ENCODE results near the gene MAP2K5. TPM values are rescaled to one million over a fixed set of nuclear protein-coding genes. Genes with fewer than 3 reads are reported as not detected.

MAP2K5 gene
- total RNA-seq, 1 experiment from 2014 or later = 15.0 TPM

GRCh38 chr15:67707520-67708283 lies 165.2 kb downstream of the MAP2K5 start:
- Histone ChIP-seq H3K23ac (ENCODE audit: insufficient read length, low read depth, low read length) (no peak overlapping the region), H4K91ac (ENCODE audit: insufficient read length, low read depth, low read length) (no peak overlapping the region), H3K9ac (ENCODE audit: extremely low read depth, insufficient read length, low read length) (no peak overlapping the region), H3K4me2 (ENCODE audit: insufficient read depth, insufficient read length, low read length) (no peak overlapping the region), H2BK15ac (ENCODE audit: low read depth, low read length) (no peak overlapping the region), H4K20me1 (ENCODE audit: control insufficient read depth, insufficient read depth, insufficient read length) (no peaks in the 10 kb centered on the region), H4K8ac (replicated peaks; ENCODE audit: insufficient read length, low read depth, low read length) (no peak overlapping the region), H3K4me1 (ENCODE audit: insufficient read depth, low read length) (peaks cover 2% of the 10 kb centered on the region; the same call in 1 of the 2 replicates), H2AFZ (ENCODE audit: low read length) (no peak overlapping the region), H3K4ac (ENCODE audit: low read depth, low read length) (no peak overlapping the region), H3T11ph (ENCODE audit: low read length) (no peak overlapping the region), H4K5ac (ENCODE audit: insufficient read length, low read depth, low read length) (no peak overlapping the region), H2BK5ac (ENCODE audit: insufficient read length, low read length) (no peak overlapping the region), H3K14ac (ENCODE audit: insufficient read depth, low read length) (no peak overlapping the region), H3K27ac (ENCODE audit: insufficient read length, low read depth, low read length) (no peak overlapping the region), H2BK120ac (ENCODE audit: low read depth, low read length, poor library complexity, severe bottlenecking) (no peak overlapping the region), H3K23me2 (ENCODE audit: insufficient read length, low read depth, low read length, poor library complexity, severe bottlenecking) (no peaks in the 10 kb centered on the region), H2BK20ac (ENCODE audit: low read depth, low read length, poor library complexity, severe bottlenecking) (no peak overlapping the region), H3K27me3 (ENCODE audit: insufficient read depth, low read length) (no peaks in the 10 kb centered on the region), H3K9me3 (ENCODE audit: control insufficient read depth, low read depth, low read length) (no peaks in the 10 kb centered on the region), H3K79me1 (ENCODE audit: insufficient read depth, low read depth, low read length, poor library complexity, severe bottlenecking) (no peaks in the 10 kb centered on the region), H3K79me2 (ENCODE audit: insufficient read depth, low read length) (no peaks in the 10 kb centered on the region), H2AK5ac (ENCODE audit: insufficient read length, low read length) (no peak overlapping the region), H2BK12ac (ENCODE audit: insufficient read length, low read depth, low read length) (no peak overlapping the region), H3K18ac (ENCODE audit: insufficient read length, low read depth, low read length) (no peak overlapping the region), H3K56ac (ENCODE audit: insufficient read length, low read depth, low read length) (no peak overlapping the region)
- no peak overlapping the region for H3K4me3 Mint-ChIP-seq
- H3K36me3 Mint-ChIP-seq (ENCODE audit: insufficient read depth in 1 of 3, low read depth in 3 of 3) = no peaks in the 10 kb centered on the region; a peak in 1 of 7 replicates
- H3K9me3 Mint-ChIP-seq = no peaks in the 10 kb centered on the region
- H3K4me1 Mint-ChIP-seq = peaks cover 22 to 26% of the 10 kb centered on the region in 2 experiments
- TF ChIP-seq CTCF (conservative IDR thresholded peaks at IDR 0.05) = peak; percentile 27; the same call in 2 of the 3 replicates
- H3K27me3 Mint-ChIP-seq (ENCODE audit: low read depth) = no peaks in the 10 kb centered on the region
- no CpG with 5 or more reads among the region's 2 CpGs for WGBS (ENCODE audit: extremely low coverage, insufficient read length, low lambda C conversion rate)
- H3K27ac Mint-ChIP-seq = peak overlapping the region in 2 of 3 experiments; percentile 3 to 88; a peak in 4 of 7 replicates
- DNase-seq = peak; percentile 38
